Mesothelial cell of epicardium (in vitro differentiated cells): ENCODE measurements around the gene TIFAB. TPM values are rescaled to one million over a fixed set of nuclear protein-coding genes. Genes with fewer than 3 reads are reported as not detected.

Experiments
- DNase-seq, 2 experiments: peaks; one replicate each; pipeline ENCODE4 v3.0.0; 2021; ENCODE audit warnings: low spot score in 2 of 2; ENCODE audit not compliant: unreplicated experiment in 2 of 2
- H3K27ac Mint-ChIP-seq: 2 replicates; pipeline ENCODE4 v1.8.0; 2021; ENCODE audit warnings: mixed read lengths
- H3K27me3 Mint-ChIP-seq: 2 replicates; pipeline ENCODE4 v1.8.0; 2021; ENCODE audit warnings: low read depth, mixed read lengths
- H3K36me3 Mint-ChIP-seq: 2 replicates; pipeline ENCODE4 v1.8.0; 2021; ENCODE audit warnings: mixed read lengths
- H3K4me1 Mint-ChIP-seq: 2 replicates; pipeline ENCODE4 v1.8.0; 2021; ENCODE audit warnings: mixed read lengths
- H3K4me3 Mint-ChIP-seq: 2 replicates; pipeline ENCODE4 v1.8.0; 2021; ENCODE audit warnings: mild to moderate bottlenecking, moderate library complexity, mixed read lengths
- H3K9me3 Mint-ChIP-seq: 2 replicates; pipeline ENCODE4 v1.8.0; 2021; ENCODE audit warnings: mixed read lengths
- total RNA-seq: library from RNA; stranded (reverse); gene quantifications from 3 replicates; pipeline ENCODE4 v1.2.1, GENCODE V29; 2021
- TF ChIP-seq, protein P1 (sequence below): fragments of 200-600 bp; sonication (generic); IDR thresholded peaks from one replicate; pipeline ENCODE4 v1.5.0; 2021; ENCODE audit warnings: antibody characterized with exemption; ENCODE audit not compliant: unreplicated experiment

The TIFAB gene
- total RNA-seq, 1 donor from 2014 or later, result not detected

DNA sequence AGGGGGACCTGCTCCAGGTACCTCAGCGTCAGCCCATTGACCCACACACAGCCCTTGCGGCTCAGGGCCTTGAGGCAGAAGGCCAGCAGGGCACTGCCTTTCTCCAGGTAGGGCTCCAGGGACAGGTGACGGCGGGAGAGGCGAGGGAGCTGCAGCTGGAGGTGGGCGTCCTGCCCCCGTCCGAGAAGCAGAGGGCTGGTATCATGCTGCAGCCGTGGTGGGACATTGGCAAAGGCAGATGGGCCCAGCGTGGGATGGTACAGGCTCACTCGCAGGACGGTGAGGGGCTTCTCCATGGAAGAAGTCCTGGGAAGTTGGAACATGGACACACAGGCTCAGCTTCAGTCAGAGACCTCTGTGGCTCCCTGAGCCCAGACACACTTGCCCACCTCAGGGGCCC is 2.5 kb downstream of the TIFAB start:
- Mint-ChIP-seq H3K4me3 (no peak overlapping the region), H3K27ac (no peak overlapping the region), H3K27me3 (peaks cover 20% of the 10 kb centered on the region), H3K36me3 (no peaks in the 10 kb centered on the region), H3K9me3 (no peaks in the 10 kb centered on the region), H3K4me1 (peaks cover 18% of the 10 kb centered on the region)
- DNase-seq, result no peak
- TF ChIP-seq, protein P1, sequence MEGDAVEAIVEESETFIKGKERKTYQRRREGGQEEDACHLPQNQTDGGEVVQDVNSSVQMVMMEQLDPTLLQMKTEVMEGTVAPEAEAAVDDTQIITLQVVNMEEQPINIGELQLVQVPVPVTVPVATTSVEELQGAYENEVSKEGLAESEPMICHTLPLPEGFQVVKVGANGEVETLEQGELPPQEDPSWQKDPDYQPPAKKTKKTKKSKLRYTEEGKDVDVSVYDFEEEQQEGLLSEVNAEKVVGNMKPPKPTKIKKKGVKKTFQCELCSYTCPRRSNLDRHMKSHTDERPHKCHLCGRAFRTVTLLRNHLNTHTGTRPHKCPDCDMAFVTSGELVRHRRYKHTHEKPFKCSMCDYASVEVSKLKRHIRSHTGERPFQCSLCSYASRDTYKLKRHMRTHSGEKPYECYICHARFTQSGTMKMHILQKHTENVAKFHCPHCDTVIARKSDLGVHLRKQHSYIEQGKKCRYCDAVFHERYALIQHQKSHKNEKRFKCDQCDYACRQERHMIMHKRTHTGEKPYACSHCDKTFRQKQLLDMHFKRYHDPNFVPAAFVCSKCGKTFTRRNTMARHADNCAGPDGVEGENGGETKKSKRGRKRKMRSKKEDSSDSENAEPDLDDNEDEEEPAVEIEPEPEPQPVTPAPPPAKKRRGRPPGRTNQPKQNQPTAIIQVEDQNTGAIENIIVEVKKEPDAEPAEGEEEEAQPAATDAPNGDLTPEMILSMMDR, result no peak

- peaks cover 25% of the 10 kb centered on the region for H3K4me1 Mint-ChIP-seq
- DNase-seq, result no peak
- no peak overlapping the region for H3K4me3 Mint-ChIP-seq
- H3K36me3 Mint-ChIP-seq, result no peaks in the 10 kb centered on the region
- H3K9me3 Mint-ChIP-seq, result no peaks in the 10 kb centered on the region
- H3K27me3 Mint-ChIP-seq, result peaks cover 18% of the 10 kb centered on the region
- no peak overlapping the region for H3K27ac Mint-ChIP-seq
- TF ChIP-seq, protein P1, result no peak
These were observed 3.2 kb downstream of the TIFAB start for GRCh38 chr5:135448791-135449507.

DNA sequence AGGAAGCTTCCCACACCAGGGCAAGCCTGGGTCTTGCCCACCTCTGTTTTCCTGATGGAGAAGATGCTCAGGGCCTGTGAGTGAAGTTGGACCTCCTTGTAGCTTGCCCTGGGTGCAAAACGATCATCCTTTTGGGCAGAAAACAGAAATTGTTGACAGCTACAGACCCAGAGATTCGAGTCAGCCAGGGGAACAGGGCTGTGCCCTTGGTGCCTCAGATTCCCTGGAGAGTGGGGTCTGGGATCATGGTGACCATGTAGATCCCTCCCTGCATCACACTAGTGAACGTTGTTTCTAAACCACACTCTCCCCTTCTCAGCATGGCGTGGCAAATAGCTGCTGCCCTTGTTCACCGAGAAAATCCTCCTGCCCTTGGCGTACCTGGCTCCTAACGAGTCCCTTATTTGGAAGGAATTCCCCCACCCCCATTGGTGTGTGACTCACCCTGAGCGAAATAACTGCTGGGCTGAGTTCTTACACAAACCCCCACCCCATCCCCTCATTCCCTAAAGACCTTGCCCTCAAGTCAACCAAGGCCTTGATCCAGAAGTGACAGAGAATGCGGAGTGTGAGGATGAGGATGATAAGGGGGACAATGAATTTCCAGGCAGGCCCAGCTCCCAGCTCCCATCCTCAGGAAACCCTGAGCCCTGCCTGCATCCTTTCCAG is 3.9 kb downstream of the TIFAB start:
- peak overlapping the region; percentile 34 for H3K27ac Mint-ChIP-seq
- peaks cover 14% of the 10 kb centered on the region for H3K27me3 Mint-ChIP-seq
- peaks cover 33% of the 10 kb centered on the region for H3K4me1 Mint-ChIP-seq
- TF ChIP-seq, protein P1, result no peak
- DNase-seq, result no peak
- H3K36me3 Mint-ChIP-seq, result no peaks in the 10 kb centered on the region
- no peak overlapping the region for H3K4me3 Mint-ChIP-seq
- no peaks in the 10 kb centered on the region for H3K9me3 Mint-ChIP-seq

DNA sequence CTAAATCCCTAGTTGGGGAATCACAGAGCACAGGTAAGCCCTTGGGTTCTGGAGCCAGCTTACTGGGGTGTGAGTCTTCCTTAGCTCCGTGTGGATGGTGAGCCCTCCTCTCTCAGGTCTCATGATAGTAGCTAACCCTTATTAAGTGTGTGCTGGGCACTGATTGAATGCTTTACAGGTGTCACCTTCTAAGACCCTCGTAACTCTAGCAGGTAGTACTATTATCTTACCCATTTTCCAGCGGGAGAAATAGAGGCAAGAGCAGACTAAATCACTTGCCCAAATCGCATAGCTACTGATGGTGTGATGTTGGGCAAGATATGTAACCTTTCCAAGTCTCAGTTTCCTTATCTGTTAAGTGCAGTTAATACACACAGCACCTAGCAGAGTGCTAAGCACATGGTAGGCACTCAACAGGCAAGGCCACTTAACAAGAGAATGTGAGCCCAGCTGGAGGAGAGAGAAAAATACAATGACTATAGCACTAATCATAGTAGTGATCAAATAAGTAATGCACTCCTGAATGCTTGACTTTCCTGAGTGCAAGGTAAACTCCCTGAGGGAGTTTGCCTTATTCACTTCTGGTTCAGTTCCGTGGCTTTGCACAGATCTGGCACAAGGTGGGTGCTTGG is 4.7 kb downstream of the TIFAB start, which contains the start of gene DCANP1:
Gene DCANP1, minus strand, starts transcription at position 51 of the 632 bp plus-strand sequence. CDS start 240 bp downstream, outside the sequence.
- no peaks in the 10 kb centered on the region for H3K36me3 Mint-ChIP-seq
- no peak for DNase-seq
- no peak within 1 kb of the TSS for H3K4me3 Mint-ChIP-seq
- no peak within 1 kb of the TSS for H3K27ac Mint-ChIP-seq
- TF ChIP-seq, protein P1, result no peak
- peaks cover 41% of the 10 kb centered on the region for H3K4me1 Mint-ChIP-seq
- peaks cover 11% of the 10 kb centered on the region for H3K27me3 Mint-ChIP-seq
- H3K9me3 Mint-ChIP-seq, result no peaks in the 10 kb centered on the region

GRCh38 chr5:135446615-135447014 is 5.5 kb downstream of the TIFAB start:
- TF ChIP-seq, protein P1, result no peak
- peaks cover 11% of the 10 kb centered on the region for H3K27me3 Mint-ChIP-seq
- no peak for DNase-seq
- H3K4me1 Mint-ChIP-seq, result peaks cover 48% of the 10 kb centered on the region
- no peaks in the 10 kb centered on the region for H3K9me3 Mint-ChIP-seq
- H3K36me3 Mint-ChIP-seq, result no peaks in the 10 kb centered on the region
- no peak overlapping the region for H3K4me3 Mint-ChIP-seq
- no peak overlapping the region for H3K27ac Mint-ChIP-seq
